SU-DHL-6 (cell line): ENCODE measurements around the gene SNX10.
A peak's percentile ranks its signal among the peaks of the same experiment; 100 is the strongest.

Experiments
- H2AFZ ChIP-seq: fragments of 200-600 bp; sonication (generic); 2 replicates; pipeline ENCODE4 v1.6.1; 2014; ENCODE audit warnings: low read depth, mild to moderate bottlenecking, moderate library complexity, mixed read lengths, antibody characterized with exemption, low read length; ENCODE audit not compliant: severe bottlenecking
- H3F3A ChIP-seq: fragments of 200-600 bp; shearing (Covaris generic); 2 replicates; pipeline ENCODE4 v1.6.0; 2016; ENCODE audit warnings: antibody characterized with exemption, mild to moderate bottlenecking; ENCODE audit not compliant: insufficient read depth
- H3K27ac ChIP-seq: fragments of 200-600 bp; sonication (generic); 2 replicates; pipeline ENCODE4 v1.5.1; 2016; ENCODE audit warnings: low read depth, mild to moderate bottlenecking, low read length, moderate library complexity, mixed read lengths
- H3K27me3 ChIP-seq: fragments of 200-600 bp; sonication (generic), shearing (Covaris generic); 2 replicates; pipeline ENCODE4 v1.6.0; 2014; ENCODE audit warnings: mild to moderate bottlenecking, low read length
- H3K36me3 ChIP-seq: fragments of 200-600 bp; sonication (generic); 2 replicates; pipeline ENCODE4 v1.6.1; 2014; ENCODE audit warnings: mild to moderate bottlenecking, low read length, mixed read lengths
- H3K4me2 ChIP-seq: fragments of 300-600, 200-600 bp; shearing (Covaris generic), sonication (generic); 2 replicates; pipeline ENCODE4 v1.6.0; 2014; ENCODE audit warnings: low read length, low read depth, mild to moderate bottlenecking; ENCODE audit not compliant: poor library complexity, severe bottlenecking
- H3K4me3 ChIP-seq: fragments of 200-600 bp; sonication (generic); 2 replicates; pipeline ENCODE4 v1.5.1; 2014; ENCODE audit warnings: antibody characterized with exemption, low read length, mild to moderate bottlenecking, mixed read lengths; ENCODE audit not compliant: insufficient read depth, poor library complexity, severe bottlenecking
- H3K79me2 ChIP-seq: fragments of 200-600 bp; sonication (generic); 2 replicates; pipeline ENCODE4 v1.6.1; 2014; ENCODE audit warnings: mild to moderate bottlenecking, low read length, moderate library complexity; ENCODE audit not compliant: insufficient read depth
- H3K9ac ChIP-seq: fragments of 200-600 bp; sonication (generic); 2 replicates; pipeline ENCODE4 v1.7.0; 2014; ENCODE audit warnings: mild to moderate bottlenecking, low read length
- H3K9me2 ChIP-seq: fragments of 200-600 bp; sonication (generic); replicated peaks from 2 replicates; pipeline ENCODE4 v1.6.1; 2014; ENCODE audit warnings: low read length; ENCODE audit not compliant: insufficient read depth
- H3K9me3 ChIP-seq: fragments of 200-600 bp; sonication (generic); 2 replicates; pipeline ENCODE4 v1.6.1; 2014; ENCODE audit warnings: low read length, mixed read lengths; ENCODE audit not compliant: insufficient read depth
- H4K20me1 ChIP-seq: fragments of 200-600 bp; sonication (generic); 2 replicates; pipeline ENCODE4 v1.6.1; 2014; ENCODE audit warnings: low read depth, mild to moderate bottlenecking, antibody characterized with exemption, low read length, moderate library complexity, mixed read lengths
- CTCF ChIP-seq: fragments of 200-600 bp; sonication (generic); IDR thresholded peaks from one replicate; pipeline ENCODE4 v1.5.1; 2017; ENCODE audit warnings: antibody characterized with exemption, mild to moderate bottlenecking, low read length, moderate library complexity; ENCODE audit not compliant: insufficient read depth, poor library complexity, severe bottlenecking
- EZH2phosphoT487 ChIP-seq: fragments of 200-600 bp; sonication (generic), shearing (Covaris generic); conservative IDR thresholded peaks from 2 replicates; pipeline ENCODE4 v1.6.1; 2018; ENCODE audit warnings: mild to moderate bottlenecking, antibody characterized with exemption, low read length, moderate library complexity, mixed read lengths

SNX10 gene

GRCh38 chr7:26368542-26368941 is 76.9 kb downstream of the SNX10 start:
- H3K36me3 ChIP-seq = peaks cover 66% of the 10 kb centered on the region
- H3F3A ChIP-seq = peaks cover 44% of the 10 kb centered on the region; the same call in 1 of the 2 replicates
- no peaks in the 10 kb centered on the region for H3K9me2 ChIP-seq
- H3K4me3 ChIP-seq = no peak overlapping the region
- no peak overlapping the region for H3K9ac ChIP-seq
- TF ChIP-seq EZH2phosphoT487 (no peak), CTCF (peak; percentile 12)
- no peaks in the 10 kb centered on the region for H3K27me3 ChIP-seq
- H3K4me2 ChIP-seq = no peak overlapping the region
- H3K9me3 ChIP-seq = no peaks in the 10 kb centered on the region
- H4K20me1 ChIP-seq = no peaks in the 10 kb centered on the region
- no peaks in the 10 kb centered on the region for H3K79me2 ChIP-seq
- no peak overlapping the region for H2AFZ ChIP-seq
- H3K27ac ChIP-seq = no peak overlapping the region

- peaks cover 76% of the 10 kb centered on the region for H3K36me3 ChIP-seq
- H3K4me3 ChIP-seq = no peak overlapping the region
- no peaks in the 10 kb centered on the region for H3K9me2 ChIP-seq
- H3K27ac ChIP-seq = no peak overlapping the region
- no peaks in the 10 kb centered on the region for H4K20me1 ChIP-seq
- H2AFZ ChIP-seq = no peak overlapping the region
- H3K27me3 ChIP-seq = no peaks in the 10 kb centered on the region
- H3K9me3 ChIP-seq = no peaks in the 10 kb centered on the region
- H3K79me2 ChIP-seq = no peaks in the 10 kb centered on the region
- TF ChIP-seq CTCF (peak; percentile 96), EZH2phosphoT487 (no peak)
- no peak overlapping the region for H3K9ac ChIP-seq
- no peak overlapping the region for H3K4me2 ChIP-seq
- H3F3A ChIP-seq = peaks cover 46% of the 10 kb centered on the region
These were observed 77.9 kb downstream of the SNX10 start for GRCh38 chr7:26369593-26369992.

- H3K4me2 ChIP-seq = no peak overlapping the region
- H4K20me1 ChIP-seq = no peaks in the 10 kb centered on the region
- H3K27me3 ChIP-seq = no peaks in the 10 kb centered on the region
- H3K36me3 ChIP-seq = peaks cover 80% of the 10 kb centered on the region
- H3K4me3 ChIP-seq = no peak overlapping the region
- H3K27ac ChIP-seq = no peak overlapping the region
- TF ChIP-seq CTCF (no peak), EZH2phosphoT487 (no peak)
- H3K79me2 ChIP-seq = no peaks in the 10 kb centered on the region
- no peaks in the 10 kb centered on the region for H3K9me3 ChIP-seq
- no peak overlapping the region for H3K9ac ChIP-seq
- H3F3A ChIP-seq = peaks cover 50% of the 10 kb centered on the region
- no peak overlapping the region for H2AFZ ChIP-seq
- no peaks in the 10 kb centered on the region for H3K9me2 ChIP-seq
These were observed 78.3 kb downstream of the SNX10 start for GRCh38 chr7:26370011-26370410.
